RCC 7860 (cell line): ENCODE measurements around the gene GARNL3.

ENCODE experiments used
- DNase-seq: peaks from one replicate; pipeline ENCODE4 v3.0.0-alpha.2; 2015; ENCODE audit warnings: low spot score
- FAIRE-seq: peaks from 2 replicates; lab custom pipeline; 2012; peaks lifted over from hg19 to GRCh38; lab: Jason Lieb, UNC

The GARNL3 gene

DNA sequence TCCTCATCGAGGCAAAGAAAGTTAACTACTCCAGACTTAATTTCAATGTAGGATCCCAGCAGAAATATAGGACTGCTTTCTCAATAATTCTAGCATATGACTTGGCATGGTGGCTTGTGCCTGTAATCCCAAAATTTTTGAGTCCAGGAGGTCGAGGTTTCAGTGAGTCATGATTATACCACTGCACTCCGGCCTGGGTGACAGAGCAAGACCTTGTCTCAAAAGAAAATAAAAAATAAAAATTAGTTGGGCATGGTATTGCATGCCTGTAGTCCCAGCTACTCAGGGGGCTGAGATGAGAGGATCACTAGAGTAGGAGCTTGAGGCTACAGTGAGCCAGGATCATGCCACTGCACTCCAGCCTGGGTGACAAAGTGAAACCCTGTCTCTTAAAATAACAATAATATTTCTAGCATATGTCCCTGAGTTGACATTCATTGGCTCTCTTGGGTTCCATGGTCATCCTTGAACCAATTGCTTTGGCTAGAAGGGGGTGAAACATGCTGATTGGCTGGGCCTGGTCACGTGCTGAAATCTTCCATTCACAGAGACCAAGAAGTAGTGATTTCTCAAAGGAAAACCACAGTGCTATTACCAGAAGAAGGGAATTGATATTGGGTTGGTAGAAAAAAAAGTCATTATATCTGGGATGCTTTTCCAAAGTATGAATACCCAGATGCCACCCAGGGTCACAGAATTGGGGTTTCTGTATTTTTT lies 31.6 kb upstream of the GARNL3 start:
- FAIRE-seq (no peak), DNase-seq (no peak)

GRCh38 chr9:127233550-127233949 lies 31.0 kb upstream of the GARNL3 start:
- FAIRE-seq = no peak

DNA sequence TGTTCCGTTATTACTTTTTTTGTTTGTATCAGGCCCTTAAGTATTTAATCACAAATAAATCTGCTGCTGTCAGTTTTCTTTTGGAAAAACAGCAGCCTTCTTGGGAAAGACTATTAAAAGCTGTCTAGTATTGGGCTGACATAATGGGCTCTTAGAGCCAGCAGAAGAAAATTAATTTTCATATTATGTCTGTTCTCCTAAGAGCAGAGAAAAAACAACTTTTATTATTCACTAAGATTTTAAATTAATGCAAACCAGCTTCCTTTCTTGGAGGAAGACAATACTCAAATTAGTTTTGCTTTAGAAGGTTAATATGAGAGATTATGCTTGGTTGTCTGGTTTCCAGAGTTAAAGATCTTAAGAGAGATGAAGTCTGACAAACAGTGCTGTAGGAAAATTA lies 30.6 kb upstream of the GARNL3 start:
- no peak for FAIRE-seq

More at GRCh38 chr9:127233550-127233949, 31.0 kb upstream of the GARNL3 start:
- no peak for DNase-seq

GRCh38 chr9:127237801-127238200 lies 26.8 kb upstream of the GARNL3 start:
- FAIRE-seq = no peak
- DNase-seq = no peak

More for the DNA sequence above, 30.6 kb upstream of the GARNL3 start:
- DNase-seq = no peak

DNA sequence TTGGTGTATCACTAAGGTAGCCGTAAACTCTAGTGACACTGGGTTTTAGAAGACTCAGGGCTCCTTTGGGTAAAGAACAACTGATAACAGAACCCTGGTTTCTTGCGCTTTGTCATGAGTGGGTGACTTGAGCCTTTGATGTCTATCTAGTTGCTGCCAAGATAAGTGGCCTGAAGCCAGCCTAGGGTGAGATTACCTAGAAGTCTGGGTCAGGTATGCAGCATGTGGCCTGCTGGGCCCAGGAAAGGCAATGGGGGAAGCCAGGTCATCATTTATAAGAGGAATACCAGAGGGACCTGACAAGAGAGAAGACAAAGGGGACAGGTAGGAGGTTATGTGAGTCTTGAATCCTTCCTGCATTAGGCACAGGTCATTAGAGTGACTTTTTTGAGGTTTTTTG lies 23.2 kb upstream of the GARNL3 start:
- no peak for DNase-seq
- FAIRE-seq = no peak

GRCh38 chr9:127244609-127245601 lies 19.7 kb upstream of the GARNL3 start:
- FAIRE-seq = peak; percentile 77
- peak; percentile 84 for DNase-seq

DNA sequence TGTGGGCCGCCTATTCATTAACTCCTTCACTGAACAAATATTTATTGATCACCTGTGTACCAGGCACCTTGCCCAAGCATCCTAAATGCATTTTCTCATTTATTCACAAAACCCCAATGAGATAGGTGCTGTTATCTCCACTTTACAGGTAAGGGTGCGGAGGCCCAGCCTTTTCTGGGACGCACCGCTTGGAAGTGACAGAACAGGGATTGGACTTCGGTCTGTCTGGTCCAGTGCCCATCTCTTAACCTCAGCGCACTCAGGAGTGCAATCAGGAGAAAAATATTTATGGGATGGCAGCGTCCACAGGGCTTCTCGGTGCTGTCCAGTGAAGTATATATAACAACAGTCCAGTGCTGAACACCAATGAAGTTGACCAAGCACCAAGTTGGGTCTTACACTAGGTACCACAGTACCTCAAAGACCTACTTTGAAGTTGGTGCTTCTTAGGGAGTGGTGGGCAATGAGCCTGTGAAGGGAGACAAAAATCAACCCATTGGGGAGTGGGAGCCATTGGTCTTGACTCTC lies 18.9 kb upstream of the GARNL3 start:
- FAIRE-seq (no peak), DNase-seq (no peak)

DNA sequence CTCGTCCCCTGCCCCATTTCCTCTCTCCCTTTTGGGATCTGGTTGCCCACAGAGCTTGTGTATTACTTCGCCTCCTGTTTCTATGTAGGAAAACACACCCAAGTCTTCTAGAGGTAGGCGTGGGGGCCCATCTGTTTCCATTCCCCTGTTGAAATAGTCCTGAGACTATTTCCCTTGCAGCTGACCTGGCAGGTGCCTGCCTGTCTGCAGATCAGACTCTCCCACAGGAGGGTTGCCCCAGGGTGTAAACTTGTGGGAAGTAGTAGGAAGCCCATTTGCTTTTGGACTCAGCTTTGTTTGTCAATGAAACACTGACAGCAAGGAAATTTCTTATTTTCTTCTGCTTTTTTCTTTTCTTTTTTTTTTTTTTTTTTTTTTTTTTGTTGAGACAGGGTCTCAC lies 16.3 kb upstream of the GARNL3 start:
- FAIRE-seq (no peak), DNase-seq (no peak)

- no peak for FAIRE-seq
- no peak for DNase-seq
Measured at GRCh38 chr9:127249877-127250276, 14.7 kb upstream of the GARNL3 start.

DNA sequence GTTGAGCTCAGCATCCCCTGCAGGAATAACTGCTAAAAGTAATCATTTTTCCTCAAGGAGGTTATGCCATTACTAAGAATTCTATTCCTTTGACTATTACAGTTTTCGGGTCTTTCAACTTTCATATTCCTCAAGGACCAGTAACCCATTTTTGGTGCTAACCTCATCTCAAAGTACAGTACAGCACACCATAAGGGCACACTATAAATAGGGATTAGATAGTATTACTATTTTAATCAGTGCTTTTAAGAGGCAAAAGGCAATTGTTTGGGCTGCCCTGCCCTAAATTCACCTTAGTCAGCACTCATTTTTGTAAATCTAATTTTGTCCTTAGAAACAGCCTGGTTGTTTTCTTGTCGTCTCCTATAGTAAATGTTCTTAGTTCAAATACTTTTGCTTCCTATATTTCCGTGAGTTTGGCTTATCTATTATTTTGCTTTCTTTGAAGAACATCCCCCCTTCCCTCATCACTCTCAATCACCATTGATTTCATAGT lies 13.6 kb upstream of the GARNL3 start:
- DNase-seq = no peak
- FAIRE-seq = no peak

DNA sequence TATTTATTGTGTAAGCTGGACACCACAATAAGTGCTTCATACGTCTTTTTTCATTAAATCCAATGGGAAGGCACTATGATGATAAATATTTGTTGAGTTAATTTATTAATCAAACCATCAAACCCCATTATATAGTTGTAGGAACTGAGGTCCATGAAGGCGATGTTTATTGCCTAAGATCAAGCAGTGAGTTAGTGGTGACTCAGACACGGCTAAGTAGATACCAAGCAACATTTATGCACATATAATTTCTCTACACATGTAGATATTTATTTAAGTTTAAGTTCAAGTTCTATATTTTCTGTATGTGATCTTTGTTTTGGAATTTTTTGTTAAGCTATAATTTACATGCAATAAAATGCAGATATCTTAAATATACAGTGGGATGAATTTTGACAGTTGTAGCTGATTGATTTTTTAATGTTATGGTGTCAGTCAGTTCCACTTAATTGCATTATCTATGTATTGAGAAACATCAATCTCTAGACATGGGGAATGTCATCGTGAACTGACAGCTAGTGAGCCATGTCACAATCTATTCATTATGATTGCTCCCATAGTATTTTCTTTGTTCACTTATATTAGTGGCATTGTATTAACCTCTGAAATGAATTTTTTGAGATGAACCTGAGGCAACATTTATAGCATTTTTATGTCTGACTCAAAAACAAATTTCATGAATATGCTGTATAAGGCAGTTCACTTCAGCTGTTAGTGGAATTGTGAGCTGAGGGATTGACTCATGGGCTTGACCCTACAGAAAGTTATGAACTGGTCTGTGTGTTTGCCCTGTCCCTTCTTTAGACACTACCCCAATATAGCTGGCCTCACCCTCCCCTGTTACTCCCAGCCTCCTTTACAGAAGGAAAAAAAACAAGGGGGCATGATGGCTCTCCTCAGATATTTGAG lies 11.9 kb upstream of the GARNL3 start:
- no peak for DNase-seq
- no peak for FAIRE-seq

- DNase-seq (no peak), FAIRE-seq (no peak)
Measured at GRCh38 chr9:127253446-127253845, 11.1 kb upstream of the GARNL3 start.

DNA sequence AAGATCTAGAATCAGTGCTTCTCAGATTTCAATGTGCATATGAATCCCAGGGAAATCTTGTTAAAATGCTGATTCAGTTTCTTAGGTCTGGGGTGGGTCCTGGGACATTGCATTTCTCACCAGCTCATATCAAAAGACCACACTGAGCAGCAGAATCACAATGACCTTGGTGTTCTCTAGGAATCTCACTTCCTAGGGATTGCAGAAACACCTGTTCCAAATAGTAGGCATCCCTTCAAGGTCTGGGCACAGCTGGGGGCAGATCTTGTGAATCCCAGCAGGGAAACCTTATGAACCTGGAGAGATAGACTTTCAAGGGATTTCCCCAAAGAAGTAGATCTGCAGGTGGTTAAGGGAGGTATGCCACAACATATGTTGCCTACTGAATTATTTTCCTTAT lies 8.9 kb upstream of the GARNL3 start:
- no peak for FAIRE-seq

GRCh38 chr9:127256324-127256723 lies 8.2 kb upstream of the GARNL3 start:
- FAIRE-seq (no peak), DNase-seq (no peak)

More for the DNA sequence above, 8.9 kb upstream of the GARNL3 start:
- no peak for DNase-seq

- no peak for DNase-seq
- no peak for FAIRE-seq
Measured at GRCh38 chr9:127258606-127259471, 5.7 kb upstream of the GARNL3 start.

GRCh38 chr9:127262602-127263001 lies 2.0 kb upstream of the GARNL3 start:
- FAIRE-seq = no peak
- no peak for DNase-seq

DNA sequence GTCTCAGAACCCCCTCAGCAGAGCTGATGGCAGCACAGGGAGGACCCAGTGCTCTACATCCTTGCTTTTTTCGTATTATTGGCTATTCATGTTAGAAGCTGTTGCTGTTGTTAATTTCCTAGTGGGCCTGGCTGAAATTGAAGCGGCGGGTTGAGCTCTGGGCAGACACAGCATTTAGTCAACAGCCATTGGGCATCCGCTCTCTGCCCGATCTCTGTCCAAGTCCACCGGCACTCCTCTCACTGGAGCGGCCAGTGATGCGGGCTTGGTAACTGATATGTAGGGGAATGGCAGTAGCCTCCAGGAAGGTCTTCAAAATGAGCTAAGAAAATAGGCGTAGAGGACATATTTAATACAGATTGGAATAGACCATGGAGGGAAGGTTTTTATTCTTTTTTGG lies 1.3 kb upstream of the GARNL3 start:
- DNase-seq = no peak
- FAIRE-seq = no peak

- FAIRE-seq = no peak
Measured at GRCh38 chr9:127263664-127264063, 910 bp upstream of the GARNL3 start.

DNA sequence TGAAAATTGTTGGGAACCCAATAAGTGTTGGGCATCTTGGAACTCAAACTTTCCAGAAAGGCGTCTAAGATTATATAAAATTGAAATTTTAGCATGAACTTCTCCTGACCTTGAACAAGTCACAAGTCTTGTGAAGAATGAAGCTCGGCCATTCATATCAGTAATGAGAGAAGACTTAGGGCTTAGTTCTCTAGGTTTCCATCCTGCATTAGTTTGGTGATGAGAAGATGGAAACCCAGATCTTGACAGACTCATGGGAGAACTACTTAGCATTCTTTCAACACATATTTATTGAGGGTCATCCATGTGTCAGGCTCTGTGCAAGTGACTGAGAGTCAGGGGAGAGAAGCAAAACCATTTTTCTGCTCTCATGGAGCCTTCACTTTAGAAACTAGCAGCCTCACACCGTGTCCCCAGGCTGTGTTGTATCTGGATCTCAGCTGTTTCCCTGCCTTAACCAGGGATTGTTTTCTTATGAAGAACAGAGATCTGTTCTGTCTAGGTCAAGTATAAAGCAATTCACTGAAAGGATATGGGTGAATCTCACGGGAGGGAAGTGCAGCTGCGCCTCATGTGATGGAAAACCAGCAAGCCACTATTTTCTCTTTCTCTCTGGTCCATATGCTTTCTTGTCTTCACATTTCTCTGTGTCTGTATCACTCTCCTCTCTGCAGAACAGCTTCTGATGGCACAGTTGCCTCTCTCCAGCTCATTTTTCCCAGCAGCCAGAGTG lies 3.4 kb downstream of the GARNL3 start:
- FAIRE-seq = no peak
- no peak for DNase-seq

More at GRCh38 chr9:127263664-127264063, 910 bp upstream of the GARNL3 start:
- no peak for DNase-seq
